ENCODE results near the gene COQ10A.

COQ10A gene

DNA sequence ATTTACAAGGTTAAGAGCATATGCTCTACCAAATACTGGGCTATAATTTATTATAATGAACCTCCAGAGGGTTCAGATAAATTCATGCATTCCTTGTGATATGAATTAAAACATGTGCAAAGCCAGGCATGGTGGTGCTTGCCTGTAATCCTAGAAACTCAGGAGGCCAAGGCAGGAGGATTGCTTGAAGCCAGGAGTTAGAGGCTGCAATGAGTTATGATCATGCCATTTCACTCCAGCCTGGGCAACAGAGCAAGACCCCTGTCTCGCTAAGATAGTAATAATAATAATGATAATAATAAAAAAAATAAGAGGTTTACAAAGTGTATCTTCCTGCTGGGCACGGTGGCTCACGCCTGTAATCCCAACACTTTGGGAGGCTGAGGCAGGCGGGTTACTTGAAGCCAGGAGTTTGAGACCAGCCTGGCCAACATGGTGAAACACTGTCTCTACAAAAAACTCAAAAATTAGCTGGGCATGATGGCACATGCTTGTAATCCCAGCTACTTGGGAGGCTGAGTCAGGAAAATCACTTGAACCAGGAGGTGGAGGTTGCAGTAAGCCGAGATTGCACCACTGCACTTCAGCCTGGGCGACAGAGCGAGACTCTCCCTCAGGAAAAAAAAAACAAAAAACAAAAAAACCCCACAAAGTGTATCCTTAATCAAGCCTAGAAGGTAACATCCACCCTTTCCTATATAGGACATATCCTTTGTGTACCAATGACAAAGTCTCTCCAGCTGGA lies 40.7 kb downstream of the COQ10A start:
- no peak overlapping the region for H3K4me3 ChIP-seq (ENCODE audit: low read depth, low read length)
- TF ChIP-seq MAX (IDR thresholded peaks at IDR 0.05; ENCODE audit: low read depth, low read length) (no peak), POLR2A (IDR thresholded peaks at IDR 0.05; ENCODE audit: extremely low read depth, insufficient read length) (no peak), CTCF (IDR thresholded peaks at IDR 0.05; ENCODE audit: low read depth, low read length) (no peak), MYC (IDR thresholded peaks at IDR 0.05; ENCODE audit: low read depth, low read length) (no peak)
- no peak for DNase-seq (ENCODE audit: low read depth)

GRCh38 chr12:56308714-56309113 lies 42.0 kb downstream of the COQ10A start:
- no peak overlapping the region for H3K4me3 ChIP-seq (ENCODE audit: low read depth, low read length)
- DNase-seq (ENCODE audit: low read depth): no peak
- TF ChIP-seq POLR2A (IDR thresholded peaks at IDR 0.05; ENCODE audit: extremely low read depth, insufficient read length): no peak
- TF ChIP-seq MAX (IDR thresholded peaks at IDR 0.05; ENCODE audit: low read depth, low read length): no peak
- TF ChIP-seq MYC (IDR thresholded peaks at IDR 0.05; ENCODE audit: low read depth, low read length): no peak

DNA sequence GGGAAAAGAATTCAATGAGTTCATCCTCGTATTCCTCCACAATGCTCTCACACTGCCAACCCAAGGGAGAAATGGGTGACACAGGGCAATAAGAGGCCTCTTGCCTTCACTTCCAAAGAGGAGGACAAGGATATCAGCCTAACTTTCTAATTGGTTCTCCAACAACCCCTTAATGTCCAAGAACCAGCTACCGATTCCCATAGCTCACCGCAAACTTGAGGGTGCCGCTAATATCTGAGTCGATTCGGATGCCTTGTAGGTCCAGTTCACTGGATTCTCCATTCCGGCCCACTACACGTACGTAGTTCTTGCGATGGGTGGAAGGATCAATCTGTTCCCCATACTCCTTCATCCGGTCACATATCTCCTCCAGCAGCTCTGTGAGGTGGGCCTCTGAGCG lies 44.3 kb downstream of the COQ10A start:
- TF ChIP-seq MAX (IDR thresholded peaks at IDR 0.05; ENCODE audit: low read depth, low read length) (no peak), POLR2A (IDR thresholded peaks at IDR 0.05; ENCODE audit: extremely low read depth, insufficient read length) (no peak), MYC (IDR thresholded peaks at IDR 0.05; ENCODE audit: low read depth, low read length) (no peak), CTCF (IDR thresholded peaks at IDR 0.05; ENCODE audit: low read depth, low read length) (no peak)
- H3K4me3 ChIP-seq (ENCODE audit: low read depth, low read length): no peak overlapping the region
- no peak for DNase-seq (ENCODE audit: low read depth)

GRCh38 chr12:56315249-56315621 lies 48.5 kb downstream of the COQ10A start:
- peak overlapping the region; percentile 94 for H3K4me3 ChIP-seq (ENCODE audit: low read depth, low read length)
- TF ChIP-seq MAX (IDR thresholded peaks at IDR 0.05; ENCODE audit: low read depth, low read length) (no peak), POLR2A (IDR thresholded peaks at IDR 0.05; ENCODE audit: extremely low read depth, insufficient read length) (no peak), CTCF (IDR thresholded peaks at IDR 0.05; ENCODE audit: low read depth, low read length) (no peak), MYC (IDR thresholded peaks at IDR 0.05; ENCODE audit: low read depth, low read length) (no peak)
- no peak for DNase-seq (ENCODE audit: low read depth)

DNA sequence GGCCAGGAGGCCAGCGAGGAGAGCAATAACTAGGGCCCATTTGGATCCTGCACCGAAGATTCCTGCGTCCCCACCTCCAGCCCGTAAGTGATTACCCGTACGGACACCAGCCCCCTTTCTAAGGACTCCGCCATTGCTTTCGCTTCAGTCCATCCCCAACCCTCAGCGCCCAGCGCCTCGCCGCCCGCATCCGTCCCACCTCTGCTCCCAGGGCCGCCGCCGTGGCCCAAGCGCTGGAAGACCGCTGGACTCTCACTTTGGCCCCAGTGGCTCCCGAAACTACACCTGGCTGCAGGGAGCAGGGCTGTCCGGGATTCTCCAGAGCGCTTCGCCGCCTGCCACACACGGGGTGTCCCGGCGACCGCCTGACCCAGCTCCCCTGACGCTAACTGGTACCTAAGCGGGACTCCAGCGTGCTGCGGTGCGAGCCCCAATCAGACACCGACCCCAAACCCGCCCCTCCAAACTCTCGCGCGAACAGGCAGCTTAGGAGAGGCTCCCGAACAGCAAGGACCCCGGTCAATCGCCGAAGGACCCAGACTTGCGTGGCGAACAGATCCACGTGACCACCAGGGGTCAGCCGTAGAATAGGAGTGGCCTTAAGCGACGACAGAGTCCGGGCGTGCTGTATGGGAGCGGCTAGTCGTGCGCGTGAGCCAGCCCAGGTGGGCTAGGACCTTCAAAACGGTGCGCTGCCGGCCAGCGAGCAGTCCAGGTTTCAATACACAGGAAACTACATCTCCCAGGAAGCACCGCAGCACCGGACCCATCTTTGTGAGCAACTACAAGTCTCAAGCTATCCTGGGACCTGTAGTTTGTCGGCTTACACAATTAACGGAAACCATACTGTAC lies 49.1 kb downstream of the COQ10A start, which contains the start of gene CNPY2:
Gene CNPY2, minus strand, starts transcription at position 367 of the 852 bp plus-strand sequence. CDS start 771 bp downstream, outside the sequence.
- peak within 1 kb of the TSS; percentile 94 for H3K4me3 ChIP-seq (ENCODE audit: low read depth, low read length)
- no peak for TF ChIP-seq CTCF (IDR thresholded peaks at IDR 0.05; ENCODE audit: low read depth, low read length)
- no peak for TF ChIP-seq MYC (IDR thresholded peaks at IDR 0.05; ENCODE audit: low read depth, low read length)
- peak; percentile 92 for TF ChIP-seq MAX (IDR thresholded peaks at IDR 0.05; ENCODE audit: low read depth, low read length)
- peak; percentile 80 for TF ChIP-seq POLR2A (IDR thresholded peaks at IDR 0.05; ENCODE audit: extremely low read depth, insufficient read length)
- peak; percentile 99 for DNase-seq (ENCODE audit: low read depth)

All from NB4 (cell line).